DND-41 (cell line): ENCODE data around the gene PGM5.

Experiments
- ATAC-seq: fragments of 200-7000 bp; cut with Tn5 transposase; 3 replicates; pipeline ENCODE4 v1.9.1; 2021; ENCODE audit warnings: low read depth; ENCODE audit not compliant: insufficient read depth
- DNase-seq: peaks from one replicate; pipeline ENCODE4 v3.0.0-alpha.2; 2020
- H2AFZ ChIP-seq: 2 replicates; pipeline ENCODE4 v1.6.0; 2012; ENCODE audit warnings: low read depth, low read length
- H3K27ac ChIP-seq: 2 replicates; pipeline ENCODE4 v1.5.1; 2012; ENCODE audit warnings: low read length, inconsistent platforms
- H3K27me3 ChIP-seq: fragments of 200-600 bp; sonication (generic); 2 replicates; pipeline ENCODE4 v1.6.0; 2012; ENCODE audit warnings: low read length, mild to moderate bottlenecking, inconsistent platforms; ENCODE audit not compliant: insufficient read depth, poor library complexity
- H3K36me3 ChIP-seq: 2 replicates; pipeline ENCODE4 v1.5.1; 2012; ENCODE audit warnings: low read length, inconsistent platforms; ENCODE audit not compliant: insufficient read depth
- H3K4me1 ChIP-seq: 2 replicates; pipeline ENCODE4 v1.5.1; 2012; ENCODE audit warnings: mild to moderate bottlenecking, low read length; ENCODE audit not compliant: insufficient read depth
- H3K4me2 ChIP-seq: 2 replicates; pipeline ENCODE4 v1.6.0; 2012; ENCODE audit warnings: mild to moderate bottlenecking, moderate library complexity, low read length, inconsistent platforms; ENCODE audit not compliant: insufficient read depth
- H3K4me3 ChIP-seq, 2 experiments: fragments of 200-600 bp in 1 of 2; shearing (Covaris generic) in 1 of 2; 2 replicates each; pipeline ENCODE4 v1.5.1; 2012 to 2016; ENCODE audit warnings: inconsistent platforms in 2 of 2, low read length in 2 of 2, mild to moderate bottlenecking in 2 of 2, low read depth in 1 of 2, moderate library complexity in 1 of 2
- H3K79me2 ChIP-seq: 2 replicates; pipeline ENCODE4 v1.6.0; 2012; ENCODE audit warnings: low read length, inconsistent platforms; ENCODE audit not compliant: insufficient read depth
- H3K9ac ChIP-seq: 2 replicates; pipeline ENCODE4 v1.6.0; 2012; ENCODE audit warnings: low read depth, mild to moderate bottlenecking, inconsistent platforms, low read length, moderate library complexity
- H3K9me3 ChIP-seq: 2 replicates; pipeline ENCODE4 v1.5.1; 2012; ENCODE audit warnings: low read length, moderate library complexity, mild to moderate bottlenecking, inconsistent platforms; ENCODE audit not compliant: insufficient read depth, severe bottlenecking
- H4K20me1 ChIP-seq: 2 replicates; pipeline ENCODE4 v1.6.0; 2012; ENCODE audit warnings: low read length; ENCODE audit not compliant: insufficient read depth
- CTCF ChIP-seq: IDR thresholded peaks from 2 replicates; pipeline ENCODE4 v1.5.1; 2012; ENCODE audit warnings: borderline replicate concordance, low read length, moderate library complexity, mild to moderate bottlenecking; ENCODE audit not compliant: poor library complexity, severe bottlenecking; ENCODE audit errors: extremely low read depth
- EZH2 ChIP-seq: IDR thresholded peaks from 3 replicates; pipeline ENCODE4 v1.6.1; 2012; ENCODE audit warnings: borderline replicate concordance, low read depth, mild to moderate bottlenecking, moderate library complexity, low read length, inconsistent platforms; ENCODE audit not compliant: severe bottlenecking

Gene PGM5

GRCh38 chr9:68457803-68458202 lies 101.4 kb downstream of the PGM5 start:
- no peak for ATAC-seq

GRCh38 chr9:68458918-68459317 lies 102.5 kb downstream of the PGM5 start:
- Histone ChIP-seq H3K79me2 (no peaks in the 10 kb centered on the region), H3K9me3 (no peaks in the 10 kb centered on the region), H2AFZ (no peak overlapping the region), H3K27me3 (no peaks in the 10 kb centered on the region), H3K36me3 (no peaks in the 10 kb centered on the region), H3K27ac (no peak overlapping the region), H3K4me2 (no peak overlapping the region), H3K4me3 (no peak overlapping the region), H3K4me1 (no peaks in the 10 kb centered on the region), H3K9ac (no peak overlapping the region), H4K20me1 (no peaks in the 10 kb centered on the region)
- no peak for DNase-seq
- no peak for TF ChIP-seq CTCF
- no peak for TF ChIP-seq EZH2
- ATAC-seq, result no peak

More at GRCh38 chr9:68457803-68458202, 101.4 kb downstream of the PGM5 start:
- no peaks in the 10 kb centered on the region for H3K27me3 ChIP-seq
- H3K4me2 ChIP-seq, result no peak overlapping the region
- TF ChIP-seq CTCF (no peak), EZH2 (no peak)
- no peaks in the 10 kb centered on the region for H4K20me1 ChIP-seq
- no peak overlapping the region for H3K4me3 ChIP-seq
- no peak overlapping the region for H3K9ac ChIP-seq
- no peak for DNase-seq
- no peaks in the 10 kb centered on the region for H3K36me3 ChIP-seq
- no peak overlapping the region for H2AFZ ChIP-seq
- no peaks in the 10 kb centered on the region for H3K79me2 ChIP-seq
- no peaks in the 10 kb centered on the region for H3K9me3 ChIP-seq
- no peak overlapping the region for H3K27ac ChIP-seq
- H3K4me1 ChIP-seq, result no peaks in the 10 kb centered on the region

- H3K4me1 ChIP-seq, result no peaks in the 10 kb centered on the region
- H3K27me3 ChIP-seq, result no peaks in the 10 kb centered on the region
- TF ChIP-seq CTCF (no peak), EZH2 (no peak)
- ATAC-seq, result no peak
- no peaks in the 10 kb centered on the region for H3K79me2 ChIP-seq
- no peak overlapping the region for H3K9ac ChIP-seq
- no peaks in the 10 kb centered on the region for H3K36me3 ChIP-seq
- no peak for DNase-seq
- H3K9me3 ChIP-seq, result no peaks in the 10 kb centered on the region
- no peak overlapping the region for H2AFZ ChIP-seq
- H3K4me3 ChIP-seq, result no peak overlapping the region
- no peaks in the 10 kb centered on the region for H4K20me1 ChIP-seq
- H3K27ac ChIP-seq, result no peak overlapping the region
- no peak overlapping the region for H3K4me2 ChIP-seq
Measured at GRCh38 chr9:68462105-68462775, 105.8 kb downstream of the PGM5 start.
